ENCODE measurements around the gene CD101.

- TF ChIP-seq CTCF (conservative IDR thresholded peaks at IDR 0.05) = no peak
- no peak for TF ChIP-seq EZH2 (IDR thresholded peaks at IDR 0.05; ENCODE audit: low read depth)
Measured at GRCh38 chr1:117015724-117016123, 14.2 kb downstream of the CD101 start.
